HG02943 (cell line): ENCODE results near the gene DIP2A.
A peak's percentile ranks its signal among the peaks of the same experiment; 100 is the strongest.

Source experiments
- ATAC-seq: cut with Tn5 transposase; IDR thresholded peaks from one replicate; pipeline ENCODE4 v1.9.1; 2021; ENCODE audit warnings: mild to moderate bottlenecking, low read depth, moderate library complexity; ENCODE audit not compliant: unreplicated experiment

DIP2A gene, protein sequence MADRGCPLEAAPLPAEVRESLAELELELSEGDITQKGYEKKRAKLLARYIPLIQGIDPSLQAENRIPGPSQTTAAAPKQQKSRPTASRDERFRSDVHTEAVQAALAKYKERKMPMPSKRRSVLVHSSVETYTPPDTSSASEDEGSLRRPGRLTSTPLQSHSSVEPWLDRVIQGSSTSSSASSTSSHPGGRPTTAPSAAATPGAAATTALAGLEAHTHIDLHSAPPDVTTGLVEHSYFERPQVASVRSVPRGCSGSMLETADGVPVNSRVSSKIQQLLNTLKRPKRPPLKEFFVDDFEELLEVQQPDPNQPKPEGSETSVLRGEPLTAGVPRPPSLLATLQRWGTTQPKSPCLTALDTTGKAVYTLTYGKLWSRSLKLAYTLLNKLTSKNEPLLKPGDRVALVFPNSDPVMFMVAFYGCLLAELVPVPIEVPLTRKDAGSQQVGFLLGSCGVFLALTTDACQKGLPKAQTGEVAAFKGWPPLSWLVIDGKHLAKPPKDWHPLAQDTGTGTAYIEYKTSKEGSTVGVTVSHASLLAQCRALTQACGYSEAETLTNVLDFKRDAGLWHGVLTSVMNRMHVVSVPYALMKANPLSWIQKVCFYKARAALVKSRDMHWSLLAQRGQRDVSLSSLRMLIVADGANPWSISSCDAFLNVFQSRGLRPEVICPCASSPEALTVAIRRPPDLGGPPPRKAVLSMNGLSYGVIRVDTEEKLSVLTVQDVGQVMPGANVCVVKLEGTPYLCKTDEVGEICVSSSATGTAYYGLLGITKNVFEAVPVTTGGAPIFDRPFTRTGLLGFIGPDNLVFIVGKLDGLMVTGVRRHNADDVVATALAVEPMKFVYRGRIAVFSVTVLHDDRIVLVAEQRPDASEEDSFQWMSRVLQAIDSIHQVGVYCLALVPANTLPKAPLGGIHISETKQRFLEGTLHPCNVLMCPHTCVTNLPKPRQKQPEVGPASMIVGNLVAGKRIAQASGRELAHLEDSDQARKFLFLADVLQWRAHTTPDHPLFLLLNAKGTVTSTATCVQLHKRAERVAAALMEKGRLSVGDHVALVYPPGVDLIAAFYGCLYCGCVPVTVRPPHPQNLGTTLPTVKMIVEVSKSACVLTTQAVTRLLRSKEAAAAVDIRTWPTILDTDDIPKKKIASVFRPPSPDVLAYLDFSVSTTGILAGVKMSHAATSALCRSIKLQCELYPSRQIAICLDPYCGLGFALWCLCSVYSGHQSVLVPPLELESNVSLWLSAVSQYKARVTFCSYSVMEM (N-terminal part only)

DNA sequence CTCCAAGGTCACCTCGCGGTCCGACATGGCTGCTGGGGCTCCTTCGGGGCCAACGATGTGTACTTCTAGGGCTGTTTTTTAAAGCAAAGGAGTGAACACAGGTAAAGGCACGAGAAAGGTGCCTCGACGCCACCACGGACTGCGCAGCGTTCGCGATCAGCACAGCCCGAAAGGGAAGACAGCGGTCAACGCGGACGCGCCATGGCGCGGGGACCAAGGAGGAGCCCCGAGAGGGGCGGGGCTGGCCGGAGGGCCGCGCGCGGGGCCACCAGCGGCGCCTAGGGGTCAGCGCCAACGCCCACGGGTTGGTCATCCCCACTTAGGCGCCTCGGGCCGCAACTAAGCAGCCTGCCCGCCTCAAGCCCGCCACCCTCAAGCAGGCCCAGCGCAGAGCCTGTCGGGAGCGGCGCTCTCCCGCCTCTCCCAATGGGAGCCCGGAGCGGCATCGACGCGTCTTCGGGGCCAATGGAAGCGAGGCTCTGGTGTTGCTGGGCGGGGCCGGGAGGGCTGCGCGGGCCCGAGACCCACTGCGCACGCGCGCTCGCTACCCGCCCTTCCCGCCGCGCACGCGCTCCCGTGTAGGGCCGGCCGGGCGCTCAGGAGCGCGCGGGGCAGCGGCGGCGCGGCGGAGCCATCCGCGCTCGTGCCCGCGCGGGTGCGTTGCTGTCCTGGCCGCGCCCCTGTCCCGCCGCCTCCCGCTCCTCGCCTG is at the start of gene DIP2A:
Gene DIP2A, plus strand, starts transcription at position 577 of the 709 bp plus-strand sequence. CDS start 241 bp downstream, outside the sequence.
- ATAC-seq: peak; percentile 84

DNA sequence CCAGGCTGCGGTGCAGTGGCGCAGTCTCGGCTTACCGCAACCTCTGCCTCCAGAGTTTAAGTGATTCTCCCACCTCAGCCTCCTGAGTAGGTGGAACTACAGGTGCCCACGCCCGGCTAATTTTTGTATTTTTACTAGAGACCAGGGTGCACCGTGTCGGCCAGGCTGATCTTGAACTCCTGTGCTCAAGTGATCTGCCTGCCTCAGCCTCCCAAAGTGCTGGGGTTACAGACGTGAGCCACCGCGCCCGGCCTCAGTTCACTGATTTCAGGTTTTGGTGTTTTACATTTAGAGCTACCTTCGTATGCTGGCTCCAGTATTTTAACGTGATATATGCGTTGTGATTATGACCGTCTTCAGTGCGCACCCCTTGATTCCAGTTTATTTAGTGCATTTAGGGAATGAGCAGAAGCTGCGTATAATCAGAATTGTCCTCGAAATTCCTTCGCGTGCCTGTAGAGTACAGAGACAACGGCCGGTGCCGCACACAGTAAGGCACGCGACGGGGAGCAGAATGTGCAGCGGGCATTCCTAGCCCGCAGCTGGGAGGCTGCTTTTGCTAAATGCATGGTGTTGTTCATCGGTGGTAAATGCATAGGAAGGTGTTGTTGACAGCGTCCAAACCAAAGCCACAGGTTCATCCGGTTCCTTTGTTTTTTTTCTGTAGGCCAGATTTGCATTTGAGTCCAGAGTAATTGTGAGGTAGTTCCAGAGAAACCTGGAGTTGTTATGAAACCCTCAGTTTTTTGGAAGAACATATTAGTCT is 48.9 kb upstream of the DIP2A start:
- no peak for ATAC-seq

DNA sequence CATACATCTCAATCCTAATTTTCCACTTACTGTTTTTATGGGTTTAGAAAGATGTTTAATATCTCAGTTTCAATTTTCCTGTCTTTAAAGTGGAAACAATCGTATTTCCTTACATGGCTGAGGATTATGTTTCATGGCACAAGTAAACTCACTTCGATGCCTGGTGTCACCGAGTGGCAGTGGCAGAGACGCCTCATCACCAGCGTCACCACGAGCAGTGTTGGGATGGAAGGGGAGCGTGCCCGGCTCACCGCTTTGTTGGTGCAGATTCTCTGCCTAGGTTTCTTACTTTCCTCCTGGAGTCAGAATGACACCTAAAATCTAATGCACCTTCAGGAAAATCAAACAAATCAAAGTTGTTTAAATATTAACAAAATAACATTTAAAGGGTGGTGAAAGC is 48.2 kb upstream of the DIP2A start:
- no peak for ATAC-seq

DNA sequence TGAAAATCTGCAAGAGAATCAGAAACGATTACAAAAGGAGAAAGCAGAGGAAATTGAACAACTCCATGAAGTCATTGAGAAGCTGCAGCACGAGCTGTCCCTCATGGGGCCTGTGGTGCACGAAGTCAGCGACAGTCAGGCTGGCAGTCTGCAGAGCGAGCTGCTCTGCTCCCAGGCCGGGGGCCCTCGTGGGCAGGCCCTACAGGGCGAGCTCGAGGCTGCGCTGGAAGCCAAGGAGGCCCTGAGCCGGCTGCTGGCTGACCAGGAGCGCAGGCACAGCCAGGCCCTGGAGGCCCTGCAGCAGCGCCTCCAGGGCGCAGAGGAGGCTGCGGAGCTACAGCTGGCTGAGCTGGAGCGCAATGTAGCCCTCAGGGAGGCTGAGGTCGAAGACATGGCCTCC is 47.5 kb upstream of the DIP2A start:
- ATAC-seq: no peak

DNA sequence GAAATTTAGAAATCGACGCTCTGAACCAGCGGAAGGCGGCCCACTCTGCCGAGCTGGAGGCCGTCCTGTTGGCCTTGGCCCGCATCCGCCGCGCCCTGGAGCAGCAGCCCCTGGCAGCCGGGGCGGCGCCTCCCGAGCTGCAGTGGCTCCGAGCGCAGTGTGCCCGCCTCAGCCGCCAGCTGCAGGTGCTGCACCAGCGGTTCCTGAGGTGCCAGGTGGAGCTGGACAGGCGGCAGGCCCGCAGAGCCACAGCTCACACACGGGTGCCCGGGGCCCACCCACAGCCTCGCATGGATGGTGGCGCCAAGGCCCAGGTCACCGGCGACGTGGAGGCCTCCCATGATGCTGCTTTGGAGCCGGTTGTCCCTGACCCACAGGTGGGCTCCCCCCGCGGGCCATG is 47.0 kb upstream of the DIP2A start:
- ATAC-seq: no peak

DNA sequence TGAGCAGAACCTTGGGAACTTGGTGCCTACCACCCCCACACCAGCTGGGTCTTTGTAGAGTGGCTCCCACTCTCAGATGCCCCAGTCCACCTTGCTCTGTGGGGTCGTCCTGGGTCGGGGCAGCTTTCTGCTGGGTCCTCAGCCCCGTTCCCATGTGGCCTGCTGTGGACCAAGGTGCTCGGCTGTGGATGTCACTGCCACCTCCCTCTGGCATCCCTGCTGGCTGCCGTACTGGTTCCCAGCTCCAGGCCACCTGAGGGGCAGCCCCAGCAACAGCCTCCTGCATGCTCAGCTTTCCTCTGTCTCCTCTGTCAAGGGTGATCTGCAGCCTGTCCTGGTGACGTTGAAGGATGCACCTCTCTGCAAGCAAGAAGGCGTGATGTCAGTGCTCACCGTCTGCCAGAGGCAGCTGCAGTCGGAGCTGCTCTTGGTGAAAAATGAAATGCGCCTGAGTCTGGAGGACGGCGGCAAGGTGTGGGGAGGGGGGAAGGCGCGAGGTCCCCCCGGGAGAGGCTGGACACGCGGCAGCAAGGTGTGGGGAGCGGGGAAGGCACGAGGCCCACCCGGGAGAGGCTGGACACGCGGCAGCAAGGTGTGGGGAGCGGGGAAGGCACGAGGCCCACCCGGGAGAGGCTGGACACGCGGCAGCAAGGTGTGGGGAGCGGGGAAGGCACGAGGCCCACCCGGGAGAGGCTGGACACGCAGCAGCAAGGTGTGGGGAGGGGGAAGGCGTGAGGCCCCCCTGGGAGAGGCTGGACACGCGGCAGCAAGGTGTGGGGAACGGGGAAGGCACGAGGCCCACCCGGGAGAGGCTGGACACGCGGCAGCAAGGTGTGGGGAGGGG is 45.9 kb upstream of the DIP2A start:
- no peak for ATAC-seq

DNA sequence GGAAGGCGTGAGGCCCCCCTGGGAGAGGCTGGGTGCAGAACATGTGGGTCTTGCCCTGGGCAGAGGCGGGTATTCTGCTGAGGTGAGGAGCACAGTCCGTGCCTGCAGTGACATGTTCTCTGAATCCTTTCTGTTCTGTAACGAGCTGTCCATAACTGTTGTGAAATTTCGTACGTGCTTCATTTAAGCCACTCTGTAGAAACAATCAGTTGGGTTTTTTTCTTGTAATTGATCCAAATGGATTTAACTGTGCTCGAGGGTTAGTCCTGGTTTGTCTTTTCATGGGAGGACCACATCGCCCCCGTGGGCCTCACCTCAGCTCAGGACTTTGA is 45.4 kb upstream of the DIP2A start:
- no peak for ATAC-seq

DNA sequence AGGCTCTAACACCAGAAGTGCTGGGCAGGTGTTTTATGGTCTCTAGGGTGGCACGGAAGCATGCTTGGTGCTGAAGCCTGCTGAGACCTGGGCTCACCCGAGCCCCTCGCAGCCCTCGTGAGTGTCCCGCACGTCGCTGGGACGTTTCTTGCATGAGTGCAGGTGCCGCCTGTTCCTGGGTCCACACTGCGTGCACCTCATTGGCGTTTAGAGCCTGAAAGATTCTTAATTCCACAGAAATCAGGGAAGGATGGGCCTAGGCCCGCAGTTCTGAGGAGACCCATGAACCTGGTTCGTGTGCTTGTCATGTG is 43.8 kb upstream of the DIP2A start:
- no peak for ATAC-seq

DNA sequence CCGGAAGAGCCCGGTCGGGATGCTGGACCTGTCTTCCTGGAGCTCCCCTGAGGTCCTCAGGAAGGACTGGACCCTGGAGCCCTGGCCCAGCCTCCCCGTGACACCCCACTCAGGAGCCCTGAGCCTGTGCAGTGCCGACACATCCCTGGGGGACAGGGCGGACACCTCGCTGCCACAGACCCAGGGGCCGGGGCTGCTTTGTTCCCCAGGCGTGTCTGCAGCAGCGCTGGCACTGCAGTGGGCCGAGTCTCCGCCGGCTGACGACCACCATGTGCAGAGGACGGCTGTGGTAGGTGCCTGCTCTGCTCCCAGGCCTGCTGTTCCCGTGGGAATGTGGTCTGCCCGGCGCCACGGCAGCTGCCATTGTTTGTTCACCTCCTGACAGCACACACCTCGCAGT is 42.1 kb upstream of the DIP2A start:
- no peak for ATAC-seq

DNA sequence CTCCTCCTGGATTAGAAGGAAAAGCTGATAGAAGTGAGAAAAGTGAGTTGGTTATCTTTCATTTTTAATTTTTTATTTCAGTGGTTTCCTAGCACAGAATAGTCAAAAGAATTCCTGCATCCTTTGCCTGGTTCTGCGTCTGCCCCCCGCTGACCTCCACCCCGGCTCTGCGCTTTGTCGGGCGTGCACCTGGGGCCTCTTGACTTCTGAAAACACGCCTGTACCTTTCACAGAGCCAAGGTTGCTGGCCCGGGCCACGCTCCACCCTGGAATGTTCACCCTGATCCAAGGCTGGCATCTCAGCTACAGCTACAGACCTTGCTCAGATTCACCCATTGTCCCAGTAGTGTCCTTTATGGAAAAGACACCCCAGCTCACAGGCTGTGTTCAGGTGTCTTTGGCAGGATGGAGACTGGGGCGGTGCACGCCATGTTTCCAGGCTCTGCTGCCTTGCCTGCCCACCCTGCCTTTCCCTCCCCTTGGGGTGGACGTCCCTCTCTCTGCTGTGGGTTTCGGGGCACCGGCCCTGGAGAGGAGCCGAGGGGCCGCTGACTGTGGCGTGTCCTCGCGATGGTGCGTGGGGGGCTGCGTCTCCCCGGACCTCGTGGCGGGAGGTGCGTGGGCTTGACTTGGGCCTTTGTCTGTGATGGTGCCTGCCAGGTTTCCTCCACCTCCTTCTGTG is 40.3 kb upstream of the DIP2A start:
- ATAC-seq: no peak

DNA sequence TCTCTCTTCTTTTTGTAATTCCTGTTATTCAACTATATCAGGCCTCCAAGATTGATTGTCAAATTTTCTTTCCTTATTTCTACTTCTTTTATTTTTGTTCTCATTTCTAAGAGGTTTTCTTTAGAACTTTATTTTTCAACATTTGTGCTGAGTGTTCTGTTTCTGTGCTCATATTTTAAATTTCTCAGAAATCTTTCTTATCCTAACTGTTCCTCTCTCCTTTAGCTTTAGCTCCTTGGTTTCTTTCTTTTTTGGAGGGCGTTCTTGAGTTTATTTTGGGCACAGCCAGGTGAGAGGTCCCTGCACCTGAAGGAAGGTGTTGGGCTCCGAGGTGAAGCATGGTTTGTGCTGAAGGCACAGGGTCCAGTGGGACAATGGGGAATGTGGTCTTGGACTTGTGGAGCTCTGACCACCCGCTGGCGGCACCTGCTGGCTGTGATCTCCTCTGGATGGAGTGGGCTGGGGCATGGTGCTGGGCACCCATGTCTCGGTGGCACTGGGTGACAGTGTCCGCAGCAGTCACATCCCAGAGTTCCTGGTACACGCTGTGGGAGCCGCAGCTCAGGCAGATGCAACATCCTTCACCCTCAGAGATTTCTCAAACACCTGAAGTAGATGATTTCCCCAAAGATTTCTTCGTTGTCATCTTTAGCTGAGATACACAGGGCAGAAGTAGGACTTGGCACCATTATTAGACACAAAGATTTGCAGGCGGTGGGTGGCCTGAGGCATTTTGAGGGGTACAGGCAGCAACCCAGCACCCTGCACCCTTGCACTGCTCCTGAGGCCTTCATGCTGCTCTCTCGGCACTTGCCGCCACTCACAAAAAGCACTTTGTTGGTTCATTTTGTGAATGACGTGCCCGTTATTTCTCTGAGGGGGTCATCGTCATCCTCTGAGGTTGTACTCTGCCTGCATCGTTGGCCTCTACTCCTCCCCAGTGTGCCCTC is 38.2 kb upstream of the DIP2A start:
- ATAC-seq: no peak

DNA sequence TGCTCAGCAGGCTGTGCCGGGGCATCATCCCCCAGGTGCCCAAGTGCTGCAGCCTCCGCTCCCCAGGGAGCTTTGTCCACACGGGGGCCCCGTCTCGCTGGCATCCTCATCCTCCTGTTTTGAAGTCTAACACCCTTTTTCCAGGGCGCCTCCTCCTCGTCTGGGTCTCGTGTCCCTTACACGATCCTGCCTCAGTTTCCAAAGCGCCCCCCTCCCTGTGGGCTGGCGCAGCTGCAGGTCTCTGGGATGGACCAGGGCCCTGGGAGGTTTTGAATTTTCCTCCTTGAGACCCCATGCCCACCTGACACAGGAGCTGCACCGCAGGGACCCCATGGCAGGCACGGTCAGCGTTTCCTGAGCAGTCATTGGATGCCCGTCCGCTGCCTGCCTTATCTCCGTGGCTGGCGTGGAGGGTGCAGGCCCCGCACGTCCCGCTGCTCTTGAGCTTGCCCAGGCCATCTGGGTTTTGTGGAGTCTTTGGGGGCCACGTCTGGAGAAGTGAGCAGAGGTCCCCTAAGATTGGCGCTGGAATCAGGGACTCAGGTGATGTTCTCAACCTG is 37.4 kb upstream of the DIP2A start:
- no peak for ATAC-seq

DNA sequence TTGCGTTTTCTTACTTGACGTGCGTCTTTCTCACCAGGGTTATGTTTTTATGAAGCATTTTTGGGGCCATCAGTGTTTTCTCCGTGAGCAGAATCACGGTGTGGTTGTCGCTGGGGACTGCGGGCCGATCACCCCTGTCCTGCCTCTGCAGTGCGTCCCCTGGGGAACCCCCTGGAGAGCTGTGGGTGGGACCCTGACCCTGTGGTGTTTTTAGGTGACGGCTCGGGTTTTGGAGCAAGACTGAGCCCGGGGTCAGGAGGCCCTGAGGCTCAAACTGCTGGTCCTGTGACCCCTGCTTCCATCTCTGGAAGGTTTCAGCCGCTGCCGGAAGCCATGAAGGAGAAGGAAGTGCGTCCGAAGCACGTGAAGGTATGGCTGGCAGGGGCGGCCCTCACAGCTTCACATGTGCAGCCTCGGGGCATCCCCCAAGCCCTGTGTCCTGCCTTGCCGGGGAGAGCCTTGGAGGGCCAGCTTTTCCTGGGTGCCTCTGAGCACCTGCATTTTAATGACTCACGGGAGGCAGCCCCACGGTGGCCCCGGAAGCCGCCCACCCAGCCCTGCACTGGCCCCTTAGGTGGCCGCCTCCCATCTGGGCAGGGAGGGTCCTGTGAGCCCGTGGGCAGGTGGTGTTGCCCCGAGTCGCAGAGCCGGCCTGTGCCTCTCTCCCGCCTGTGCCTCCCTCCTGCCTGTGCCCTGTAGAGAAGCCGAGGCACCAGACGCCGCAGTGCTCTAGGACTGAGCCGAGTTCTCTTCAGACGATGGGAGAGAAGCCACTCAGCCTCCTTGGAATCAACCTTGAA is 36.7 kb upstream of the DIP2A start:
- no peak for ATAC-seq

DNA sequence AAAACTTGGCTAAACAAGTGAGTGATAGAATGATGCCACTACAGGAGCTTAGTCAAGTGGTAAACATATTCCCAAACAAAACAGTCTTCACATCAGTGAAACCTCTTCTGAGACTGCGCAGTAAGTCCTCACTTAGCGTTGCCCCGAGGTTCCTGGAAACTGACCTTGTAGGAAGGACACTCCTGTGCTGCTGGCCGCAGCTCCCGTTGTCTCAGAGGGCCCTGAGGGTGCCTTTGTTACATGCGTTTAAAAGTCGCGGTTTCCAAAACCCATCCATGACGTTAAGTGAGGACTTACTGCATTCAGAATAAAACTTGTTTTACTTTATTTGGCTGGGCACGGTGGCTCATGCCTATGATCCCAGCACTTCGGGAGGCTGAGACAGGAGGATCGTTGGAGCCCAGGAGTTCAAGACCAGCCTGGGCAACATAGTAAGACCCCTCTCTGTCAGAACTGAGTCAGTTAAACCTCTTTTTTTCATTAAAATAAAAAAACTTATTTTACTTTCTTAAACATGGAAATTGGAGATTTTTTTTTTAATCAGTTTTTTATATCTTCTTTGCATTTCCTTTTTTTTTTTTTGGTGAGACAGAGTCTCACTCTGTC is 36.0 kb upstream of the DIP2A start:
- no peak for ATAC-seq

DNA sequence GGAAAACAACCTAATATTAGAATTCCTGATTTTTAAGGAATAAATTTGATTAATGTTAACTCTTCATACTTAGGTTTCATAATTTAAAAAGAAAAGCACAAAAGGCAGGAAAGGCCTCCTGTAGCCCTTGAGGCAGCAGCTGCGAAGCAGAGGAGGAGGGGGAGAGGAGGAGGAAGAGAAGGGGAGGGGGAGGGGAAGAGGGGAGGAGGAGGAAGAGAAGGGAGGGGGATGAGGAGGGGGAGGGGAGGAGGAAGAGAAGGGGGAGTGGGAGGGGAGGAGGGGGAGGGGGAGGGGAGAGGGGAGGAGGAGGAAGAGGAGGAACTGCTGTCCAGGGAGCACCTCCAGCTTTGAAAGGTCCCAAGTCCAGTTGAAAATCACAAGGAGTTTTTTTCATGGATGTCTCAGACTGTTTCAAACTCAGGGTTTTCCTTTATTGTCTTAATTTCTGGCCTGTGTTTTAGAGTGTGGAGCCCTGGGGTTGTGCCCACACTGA is 35.1 kb upstream of the DIP2A start:
- no peak for ATAC-seq
